Left forelimb (tissue), 1 donor: ENCODE data around the gene KCNK15.

Source experiments
- DNase-seq: peaks from one replicate; pipeline ENCODE4 v3.0.0-alpha.2; 2018; ENCODE audit warnings: low spot score

KCNK15 gene

GRCh38 chr20:44790638-44791393, 45.2 kb downstream of the KCNK15 start:
- no peak for DNase-seq

DNA sequence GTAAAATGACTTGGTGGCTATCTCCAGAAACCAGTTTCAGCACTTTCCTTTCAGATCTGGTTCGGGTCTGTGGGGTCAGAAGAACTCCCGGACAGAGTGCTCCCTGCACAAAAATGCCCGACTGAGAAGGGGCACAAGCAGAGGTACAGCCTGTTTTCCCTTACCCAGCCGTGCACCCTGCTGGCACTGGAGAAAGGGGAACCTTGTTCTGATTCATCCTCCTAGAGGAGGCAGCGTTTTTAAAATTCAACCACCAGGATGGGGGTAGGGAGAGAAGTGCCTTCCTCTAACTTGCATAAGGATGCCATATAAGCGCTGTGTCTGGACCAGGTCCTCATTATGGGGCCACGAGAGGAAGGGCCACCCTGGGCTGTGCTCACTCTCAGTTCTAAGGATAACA, 47.1 kb downstream of the KCNK15 start:
- DNase-seq = no peak

- DNase-seq = no peak
These were observed 50.2 kb downstream of the KCNK15 start for GRCh38 chr20:44795836-44796235.

GRCh38 chr20:44796311-44796710, 50.6 kb downstream of the KCNK15 start:
- no peak for DNase-seq

GRCh38 chr20:44796758-44797457, 51.2 kb downstream of the KCNK15 start:
- no peak for DNase-seq

DNA sequence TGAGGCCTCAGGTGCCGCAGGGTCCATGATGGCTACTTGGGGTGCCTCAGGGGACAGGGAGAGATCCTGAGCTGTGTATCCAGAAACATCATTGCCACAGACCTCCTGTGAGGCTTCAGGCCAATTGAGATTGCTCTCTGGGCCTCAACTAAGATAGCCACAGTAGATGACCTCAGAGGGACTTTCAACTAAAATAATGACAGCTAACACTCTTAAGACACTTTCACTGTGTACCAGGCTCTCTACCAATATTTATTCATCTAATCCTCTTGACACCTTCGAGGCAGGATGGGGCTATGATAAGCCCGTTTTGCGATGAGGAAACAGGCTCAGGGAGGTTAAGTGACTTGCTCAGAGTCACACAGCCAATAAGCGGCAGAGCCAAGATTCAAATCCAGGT, 54.0 kb downstream of the KCNK15 start:
- no peak for DNase-seq

GRCh38 chr20:44800391-44801046, 54.9 kb downstream of the KCNK15 start:
- no peak for DNase-seq
